GM08714 (cell line): ENCODE results near the gene DAP3.
"Not testable (repeated sequence)": the region's sequence is repeated elsewhere in the genome, so short reads cannot be mapped to it uniquely, and the experiment has no call there.

Experiments
- H3K4me3 ChIP-seq: fragments of 200-500 bp; sonication (Bioruptor generic); 2 replicates; pipeline ENCODE4 v1.5.1; 2014; ENCODE audit warnings: mild to moderate bottlenecking, low read length, inconsistent platforms
- ZNF274 ChIP-seq: IDR thresholded peaks from 2 replicates; pipeline ENCODE4 v1.6.1; 2012; ENCODE audit warnings: mild to moderate bottlenecking, low read depth, low read length

The DAP3 gene

DNA sequence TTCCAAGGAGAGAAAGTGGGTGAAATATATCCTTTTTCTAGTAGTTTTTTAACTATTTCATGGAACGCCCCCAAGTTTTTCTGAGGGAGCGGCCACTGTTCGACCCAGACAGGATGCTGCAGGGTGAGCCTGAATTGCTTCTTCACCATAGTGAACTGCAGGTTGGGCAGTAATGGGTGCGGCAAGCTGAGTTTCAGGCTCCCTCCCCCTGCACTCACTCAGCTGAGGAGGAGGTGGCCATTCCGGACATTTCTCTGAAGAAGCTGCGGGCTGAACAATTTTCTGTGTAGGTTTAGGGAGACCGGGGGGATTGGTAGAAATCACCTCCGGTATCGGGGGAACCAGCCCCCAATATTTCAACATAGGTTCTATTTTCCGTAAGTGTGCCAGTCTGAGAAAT lies 8.2 kb downstream of the DAP3 start:
- TF ChIP-seq ZNF274, result no peak

DNA sequence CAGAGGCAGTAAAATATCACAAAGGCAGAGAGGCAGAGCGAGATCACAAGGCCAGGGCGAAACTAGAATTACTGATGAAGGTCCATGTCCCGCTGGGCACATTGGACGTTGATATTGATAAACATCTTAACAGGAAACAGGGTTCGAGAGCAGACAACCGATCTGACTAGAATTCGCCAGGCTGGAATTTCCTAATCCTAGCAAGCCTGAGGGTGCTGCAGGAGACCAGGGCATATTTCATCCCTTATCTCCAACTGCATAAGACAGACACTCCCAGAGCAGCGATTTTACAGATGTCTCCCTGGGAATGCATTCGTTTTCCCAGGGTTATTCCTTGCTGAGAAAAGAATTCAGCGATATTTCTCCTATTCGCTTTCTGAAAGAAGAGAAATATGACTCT lies 8.7 kb downstream of the DAP3 start:
- H3K4me3 ChIP-seq, result not testable (repeated sequence)

More for the DNA sequence above, 8.2 kb downstream of the DAP3 start:
- H3K4me3 ChIP-seq, result no peak overlapping the region

DNA sequence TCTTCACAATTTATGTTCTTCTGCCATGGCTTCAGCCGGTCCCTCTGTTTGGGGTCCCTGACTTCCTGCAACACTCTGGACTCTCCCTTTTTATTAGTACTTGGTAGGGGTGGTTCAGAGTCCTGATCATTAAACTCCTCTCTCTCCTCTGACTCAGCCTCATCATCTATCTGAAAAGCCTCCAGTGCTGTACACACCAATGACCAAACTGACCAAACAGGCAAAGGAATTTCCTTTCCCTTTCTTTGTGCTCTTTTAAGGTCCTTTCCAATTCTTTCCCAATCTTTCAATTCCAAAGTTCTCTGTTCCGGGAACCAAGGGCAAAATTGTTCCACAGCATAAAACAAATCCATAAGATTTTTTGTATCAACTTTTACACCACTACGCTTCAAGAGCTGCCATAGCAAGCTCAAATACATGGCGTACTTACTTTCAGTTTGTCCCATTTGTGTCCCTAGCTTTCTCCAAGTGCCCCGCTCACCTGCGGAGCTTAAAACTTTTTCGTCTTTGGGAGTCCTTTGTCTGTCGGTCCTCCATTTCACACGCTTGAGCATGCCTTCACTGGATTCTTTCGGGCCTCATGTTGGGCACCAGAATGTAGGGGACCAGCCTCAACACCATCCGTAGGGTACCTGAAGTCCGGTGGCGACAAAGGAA lies 9.6 kb downstream of the DAP3 start:
- no peak for TF ChIP-seq ZNF274
- H3K4me3 ChIP-seq, result no peak overlapping the region

DNA sequence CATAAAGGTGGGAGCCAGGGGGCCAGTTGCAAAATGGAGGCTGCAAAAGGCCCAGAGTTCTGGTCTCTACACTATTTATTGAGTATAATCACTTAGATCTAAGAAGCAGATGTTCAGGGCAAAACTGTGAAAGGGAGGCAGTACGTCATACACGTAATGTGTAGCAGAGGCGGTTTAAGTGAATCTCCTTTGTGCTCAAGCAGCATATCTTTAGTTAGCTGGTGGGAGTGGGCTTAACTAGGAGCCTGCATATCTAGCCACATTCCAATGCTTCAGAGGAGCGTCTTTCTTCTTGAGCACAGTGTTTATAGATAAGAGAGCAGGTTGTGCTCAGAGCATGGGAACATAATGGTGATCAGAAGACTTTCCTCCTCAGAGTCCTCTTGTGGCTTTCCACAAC lies 10.2 kb downstream of the DAP3 start:
- H3K4me3 ChIP-seq, result not testable (repeated sequence)

DNA sequence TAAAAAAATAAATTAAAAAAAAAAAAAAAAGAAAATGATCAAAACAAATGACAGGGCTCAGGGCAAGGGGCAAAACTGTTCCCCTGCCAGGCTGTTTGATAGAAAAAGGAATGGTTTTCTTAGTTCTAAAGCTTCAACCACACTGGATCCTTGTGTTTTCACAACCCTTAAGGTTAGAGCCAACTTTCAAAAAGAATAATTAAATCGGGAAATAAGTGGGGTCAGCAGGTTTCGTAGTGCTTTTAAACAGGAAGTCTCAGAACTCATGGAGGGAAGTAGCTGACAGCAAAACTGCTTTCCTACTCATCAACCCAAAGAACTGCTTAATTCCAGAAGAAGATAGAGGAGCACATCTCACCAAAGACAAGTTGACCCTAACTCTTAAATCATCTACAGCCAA lies 12.8 kb downstream of the DAP3 start:
- H3K4me3 ChIP-seq, result not testable (repeated sequence)

DNA sequence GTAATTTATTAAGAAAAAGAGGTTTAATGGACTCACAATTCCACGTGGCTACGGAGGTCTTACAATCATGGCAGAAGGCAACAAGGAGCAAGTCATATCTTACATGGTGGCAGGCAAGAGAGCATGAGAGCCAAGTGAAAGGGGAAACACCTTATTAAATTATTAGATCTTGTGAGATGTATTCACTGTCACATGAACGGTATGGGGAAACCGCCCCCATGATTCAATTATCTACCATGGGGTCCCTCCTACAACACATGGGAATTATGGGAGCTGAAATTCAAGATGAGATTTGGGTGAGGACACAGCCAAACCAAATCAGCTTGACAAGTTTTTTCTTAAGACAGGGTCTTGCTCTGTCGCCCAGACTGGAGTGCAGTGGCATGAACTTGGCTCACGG lies 14.3 kb downstream of the DAP3 start:
- no peak for TF ChIP-seq ZNF274
- no peak overlapping the region for H3K4me3 ChIP-seq

DNA sequence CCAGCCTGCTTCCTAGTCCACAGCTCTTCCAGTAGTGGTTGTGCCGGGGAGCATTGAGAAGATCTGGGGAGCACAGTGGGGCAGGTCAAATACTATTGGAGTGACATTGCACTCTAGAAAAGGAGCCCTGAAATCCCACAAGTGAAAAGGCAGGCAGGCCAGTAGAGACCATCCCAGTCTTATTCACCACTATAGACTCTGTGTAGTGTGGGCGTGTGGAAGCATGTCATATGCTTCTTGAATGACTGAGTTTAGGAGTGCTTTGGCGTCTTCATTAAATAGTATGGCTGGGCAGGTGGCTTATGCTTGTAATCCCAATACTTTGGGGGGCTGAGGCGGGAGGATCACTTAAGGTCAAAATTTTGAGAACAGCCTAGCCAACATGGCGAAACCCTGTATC lies 15.5 kb downstream of the DAP3 start:
- not testable (repeated sequence) for H3K4me3 ChIP-seq

DNA sequence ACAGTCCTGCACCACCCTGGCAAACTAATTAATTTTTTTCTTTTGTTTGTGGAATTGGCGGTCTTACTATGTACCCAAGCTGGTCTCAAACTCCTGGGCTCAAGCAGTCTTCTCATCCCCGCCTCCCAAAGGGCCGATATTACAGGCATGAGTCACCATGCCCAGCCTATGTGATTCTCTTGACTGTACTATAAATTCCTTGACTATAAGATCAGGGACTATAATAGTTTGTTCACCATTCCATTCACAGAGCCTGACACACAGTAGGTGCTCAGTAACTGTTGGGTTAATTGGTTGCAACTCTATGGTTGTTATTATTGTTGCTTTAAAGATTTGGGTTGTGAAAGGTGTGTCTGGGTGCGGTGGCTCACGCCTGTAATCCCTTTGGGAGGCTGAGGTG lies 17.2 kb downstream of the DAP3 start:
- no peak overlapping the region for H3K4me3 ChIP-seq
- TF ChIP-seq ZNF274, result no peak

DNA sequence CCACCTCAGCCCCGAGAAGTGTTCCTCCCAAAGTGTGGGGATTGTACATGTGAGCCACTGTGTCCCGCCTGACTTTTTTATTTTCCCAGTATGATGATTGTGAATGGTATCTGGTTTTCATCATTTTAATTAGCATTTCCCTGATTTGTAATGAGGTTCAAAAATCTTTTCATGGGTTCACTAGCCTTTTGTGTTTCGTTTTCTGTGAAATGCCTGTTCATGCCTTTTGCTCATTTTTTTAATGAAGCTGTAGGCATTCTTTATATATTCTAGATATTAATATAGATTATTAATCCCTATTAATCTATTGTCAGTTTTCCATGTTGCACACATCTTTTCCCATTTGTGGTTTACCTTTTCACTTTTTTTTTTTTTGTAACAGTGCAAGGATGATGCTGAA lies 20.5 kb downstream of the DAP3 start:
- H3K4me3 ChIP-seq, result no peak overlapping the region
- TF ChIP-seq ZNF274, result no peak

DNA sequence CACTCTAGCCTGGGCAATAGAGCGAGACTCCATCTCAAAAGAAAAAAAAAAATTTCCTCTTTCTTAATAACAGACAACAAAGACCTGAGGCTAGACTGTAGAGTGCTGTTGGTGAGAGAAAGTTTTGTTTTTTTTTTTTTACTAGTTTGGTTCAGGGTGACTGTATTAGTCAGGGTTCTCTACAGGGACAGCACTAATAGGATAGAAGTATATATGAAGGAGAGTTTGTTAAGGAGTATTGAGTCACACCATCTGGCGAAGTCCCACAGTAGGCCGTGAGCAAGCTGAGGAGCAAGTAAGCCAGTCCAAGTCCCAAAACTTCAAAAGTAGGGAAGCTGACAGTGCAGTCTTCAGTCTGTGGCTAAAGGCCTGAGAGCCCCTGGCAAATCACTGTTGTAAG lies 22.6 kb downstream of the DAP3 start:
- not testable (repeated sequence) for H3K4me3 ChIP-seq

DNA sequence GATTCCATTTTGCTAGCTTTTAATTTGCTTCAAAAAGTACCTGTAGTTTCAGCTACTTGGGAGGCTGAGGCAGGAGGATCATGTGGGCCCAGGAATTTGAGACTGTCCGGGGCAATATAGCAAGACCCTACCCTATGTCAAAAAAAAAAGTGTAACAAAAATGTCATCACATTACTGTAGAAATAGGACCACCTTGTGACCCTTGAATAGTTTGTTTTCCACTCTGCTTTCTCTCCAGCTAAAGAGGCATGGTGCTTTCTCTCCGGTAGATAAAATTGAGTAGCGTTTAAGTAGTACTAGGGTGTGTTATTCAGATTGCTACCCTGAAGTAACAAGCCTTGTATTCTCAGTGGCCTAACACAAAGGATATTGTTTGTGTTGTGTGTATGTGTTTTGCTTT lies 23.7 kb downstream of the DAP3 start:
- not testable (repeated sequence) for H3K4me3 ChIP-seq

DNA sequence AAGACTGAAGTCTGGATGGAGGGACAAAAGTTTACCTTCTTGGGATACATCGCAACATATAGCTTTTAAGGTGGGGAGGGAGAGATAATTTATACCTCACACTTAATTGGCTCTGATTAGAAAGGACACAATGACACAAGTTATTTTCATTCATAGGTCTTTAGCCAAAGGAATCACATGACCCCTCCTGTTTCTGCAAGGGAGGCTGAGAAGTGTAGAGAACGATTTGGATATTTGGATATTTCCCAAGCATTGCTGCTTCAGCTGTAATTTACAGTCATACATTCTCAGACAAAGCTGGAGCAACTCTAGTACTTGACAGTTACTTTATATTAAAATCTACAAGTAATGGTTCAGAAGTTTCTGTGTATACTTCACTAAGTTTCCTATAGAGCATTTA lies 24.2 kb downstream of the DAP3 start:
- TF ChIP-seq ZNF274, result no peak

DNA sequence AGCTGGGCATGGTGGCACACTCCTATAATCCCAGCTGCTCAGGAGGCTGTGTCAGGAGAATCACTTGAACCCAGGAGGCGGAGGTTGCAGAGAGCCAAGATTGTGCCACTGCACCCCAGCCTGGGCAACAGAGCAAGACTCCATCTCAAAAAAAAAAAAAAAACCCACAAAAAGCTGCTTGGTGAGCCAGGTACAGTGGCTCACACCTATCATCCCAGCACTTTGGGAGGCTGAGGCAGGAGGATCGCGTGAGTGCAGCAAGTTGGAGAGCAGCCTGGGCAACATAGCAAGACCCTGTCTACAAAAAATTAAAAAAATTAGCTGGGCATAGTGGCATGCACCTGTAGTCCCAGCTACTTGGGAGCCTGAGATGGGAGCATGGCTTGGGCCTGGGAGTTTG lies 26.2 kb downstream of the DAP3 start:
- H3K4me3 ChIP-seq, result not testable (repeated sequence)

More for the DNA sequence above, 24.2 kb downstream of the DAP3 start:
- no peak overlapping the region for H3K4me3 ChIP-seq

DNA sequence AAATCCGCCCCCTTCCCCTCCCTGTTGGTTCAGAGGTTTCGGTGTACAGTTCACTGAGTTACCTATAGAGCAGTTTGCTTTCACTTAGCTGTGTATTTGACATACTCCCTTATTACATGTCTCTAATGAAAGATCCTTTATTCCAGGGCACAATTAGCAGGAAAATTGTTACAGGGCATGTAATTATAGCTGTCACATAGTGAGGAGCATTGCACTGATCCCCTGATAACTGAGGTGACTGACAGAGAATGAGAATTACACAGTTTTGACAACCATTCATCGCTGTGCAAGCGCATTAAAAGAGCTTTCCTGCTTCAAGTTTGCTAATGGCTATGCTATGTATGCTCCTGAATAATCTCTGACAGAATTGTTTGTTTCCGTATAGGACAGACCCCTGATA lies 26.9 kb downstream of the DAP3 start:
- H3K4me3 ChIP-seq, result no peak overlapping the region

DNA sequence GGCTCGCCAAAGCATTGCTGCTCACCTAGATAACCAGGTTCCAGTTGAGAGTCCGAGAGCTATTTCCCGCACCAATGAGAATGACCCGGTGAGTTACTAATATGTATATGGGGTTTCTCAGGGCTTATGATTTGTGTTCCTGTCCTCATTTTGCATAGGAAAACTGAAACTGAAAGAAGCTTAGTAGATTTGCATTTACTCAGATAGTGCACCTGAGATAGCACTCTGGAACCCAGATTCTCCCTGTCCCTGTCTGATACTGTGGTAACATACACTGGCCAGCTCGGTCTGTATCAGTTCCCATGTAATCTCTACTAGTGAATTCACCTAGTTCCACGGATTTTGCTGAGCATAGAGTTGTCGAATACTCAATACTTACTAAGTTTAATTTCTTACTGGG lies 28.1 kb downstream of the DAP3 start:
- TF ChIP-seq ZNF274, result no peak
- H3K4me3 ChIP-seq, result no peak overlapping the region; the same call in 1 of the 2 replicates

More for the DNA sequence above, 26.9 kb downstream of the DAP3 start:
- no peak for TF ChIP-seq ZNF274

DNA sequence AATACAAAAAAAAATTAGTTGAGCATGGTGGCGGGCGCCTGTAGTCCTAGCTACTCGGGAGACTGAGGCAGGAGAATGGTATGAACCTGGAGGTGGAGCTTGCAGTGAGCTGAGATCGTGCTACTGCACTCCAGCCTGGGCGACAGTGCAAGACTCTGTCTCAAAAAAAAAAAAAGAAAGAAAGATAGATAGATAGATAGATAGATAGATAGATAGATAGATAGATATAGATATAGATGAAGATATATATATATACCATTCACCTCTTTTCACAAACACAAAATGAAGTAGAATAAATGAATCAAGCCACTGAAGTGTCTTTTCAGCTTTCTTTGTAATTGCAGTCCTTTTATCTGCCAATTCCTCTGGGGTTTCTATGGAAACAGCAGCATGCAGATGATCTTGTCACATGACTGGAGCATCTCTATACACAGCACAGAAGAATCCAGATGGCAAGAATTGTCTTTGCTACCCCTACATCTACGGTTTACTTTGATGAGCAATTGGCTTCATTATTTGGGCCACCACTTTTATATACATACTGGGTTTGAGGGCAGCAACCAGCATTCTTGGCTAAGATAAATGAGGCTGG lies 29.7 kb downstream of the DAP3 start:
- H3K4me3 ChIP-seq, result not testable (repeated sequence)

DNA sequence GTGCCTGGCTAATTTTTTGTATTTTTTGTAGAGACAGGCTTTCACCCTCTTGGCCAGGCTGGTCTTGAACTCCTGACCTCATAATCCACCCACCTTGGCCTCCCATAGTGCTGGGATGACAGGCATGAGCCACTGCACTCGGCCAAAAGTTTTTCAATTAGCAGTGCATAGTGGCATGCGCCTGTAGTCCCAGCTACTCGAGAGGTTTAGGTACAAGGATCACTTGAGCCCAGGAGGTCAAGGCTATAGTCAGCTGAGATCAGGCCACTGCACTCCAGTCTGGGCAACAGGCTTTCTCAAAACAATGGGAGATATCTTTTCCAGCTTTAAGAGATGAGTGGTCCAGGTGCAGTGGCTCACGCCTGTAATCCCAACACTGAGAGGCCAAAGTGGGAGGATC lies 30.8 kb downstream of the DAP3 start:
- no peak overlapping the region for H3K4me3 ChIP-seq

More for the DNA sequence above, 30.8 kb downstream of the DAP3 start:
- TF ChIP-seq ZNF274, result no peak
